ENCODE results near the gene TFPI2. TPM values are rescaled to one million over a fixed set of nuclear protein-coding genes. Genes with fewer than 3 reads are reported as not detected.

Gene TFPI2
- total RNA-seq, 1 donor from 2014 or later: 0.74 TPM

- no peak for DNase-seq (ENCODE audit: extremely low spot score in 2 of 2)
- Histone ChIP-seq H3K36me3 (peaks cover 0 to 3% of the 10 kb centered on the region in 2 donors), H3K4me3 (no peak overlapping the region), H3K4me1 (peaks cover 3% of the 10 kb centered on the region), H3K27ac (no peak overlapping the region), H3K9me3 (no peaks in the 10 kb centered on the region), H3K27me3 (no peaks in the 10 kb centered on the region)
- intact Hi-C loops (cut with DNase I): no loop called here
- TF ChIP-seq CTCF (IDR thresholded peaks at IDR 0.05): no peak
- TF ChIP-seq POLR2AphosphoS5 (IDR thresholded peaks at IDR 0.05; ENCODE audit: insufficient read depth in 1 of 2, low read depth in 1 of 2): no peak
- TF ChIP-seq POLR2A (IDR thresholded peaks at IDR 0.05): no peak
Measured at GRCh38 chr7:93931655-93932054, 41.1 kb upstream of the TFPI2 start.

- no peak for TF ChIP-seq POLR2A (IDR thresholded peaks at IDR 0.05)
- TF ChIP-seq POLR2AphosphoS5 (IDR thresholded peaks at IDR 0.05; ENCODE audit: insufficient read depth in 1 of 2, low read depth in 1 of 2): no peak
- no peak for TF ChIP-seq CTCF (IDR thresholded peaks at IDR 0.05)
- Histone ChIP-seq H3K36me3 (peaks cover 0 to 4% of the 10 kb centered on the region in 2 donors), H3K27me3 (no peaks in the 10 kb centered on the region), H3K27ac (peak overlapping the region; percentile 28), H3K9me3 (no peaks in the 10 kb centered on the region), H3K4me1 (peaks cover 3% of the 10 kb centered on the region), H3K4me3 (no peak overlapping the region)
- DNase-seq (ENCODE audit: extremely low spot score in 2 of 2): no peak
- intact Hi-C loops (cut with DNase I): no loop called here
Measured at GRCh38 chr7:93927585-93927984, 37.0 kb upstream of the TFPI2 start.

GRCh38 chr7:93926800-93927199 lies 36.2 kb upstream of the TFPI2 start:
- Histone ChIP-seq H3K4me1 (peaks cover 3% of the 10 kb centered on the region), H3K9me3 (no peaks in the 10 kb centered on the region), H3K4me3 (no peak overlapping the region), H3K36me3 (peaks cover 0 to 4% of the 10 kb centered on the region in 2 donors), H3K27me3 (no peaks in the 10 kb centered on the region), H3K27ac (peak overlapping the region; percentile 28)
- TF ChIP-seq POLR2AphosphoS5 (IDR thresholded peaks at IDR 0.05; ENCODE audit: insufficient read depth in 1 of 2, low read depth in 1 of 2): no peak
- no peak for TF ChIP-seq POLR2A (IDR thresholded peaks at IDR 0.05)
- no peak for TF ChIP-seq CTCF (IDR thresholded peaks at IDR 0.05)
- intact Hi-C loops (cut with DNase I): no loop called here
- DNase-seq (ENCODE audit: extremely low spot score in 2 of 2): no peak

- Histone ChIP-seq H3K4me3 (peak overlapping the region; percentile 49 to 69), H3K27ac (peak overlapping the region; percentile 86), H3K9me3 (no peaks in the 10 kb centered on the region), H3K4me1 (peaks cover 3% of the 10 kb centered on the region), H3K36me3 (peaks cover 0 to 4% of the 10 kb centered on the region in 2 donors), H3K27me3 (no peaks in the 10 kb centered on the region)
- no peak for TF ChIP-seq POLR2A (IDR thresholded peaks at IDR 0.05)
- no peak for TF ChIP-seq POLR2AphosphoS5 (IDR thresholded peaks at IDR 0.05; ENCODE audit: insufficient read depth in 1 of 2, low read depth in 1 of 2)
- no peak for TF ChIP-seq CTCF (IDR thresholded peaks at IDR 0.05)
- DNase-seq (ENCODE audit: extremely low spot score in 2 of 2): no peak
- intact Hi-C loops (cut with DNase I): no loop called here
Measured at GRCh38 chr7:93923942-93924341, 33.4 kb upstream of the TFPI2 start.

- DNase-seq (ENCODE audit: extremely low spot score in 2 of 2): no peak
- Histone ChIP-seq H3K9me3 (no peaks in the 10 kb centered on the region), H3K4me3 (peak overlapping the region; percentile 49 to 69), H3K36me3 (peaks cover 0 to 4% of the 10 kb centered on the region in 2 donors), H3K27ac (peak overlapping the region; percentile 86), H3K4me1 (peaks cover 3% of the 10 kb centered on the region), H3K27me3 (no peaks in the 10 kb centered on the region)
- intact Hi-C loops (cut with DNase I): no loop called here
- no peak for TF ChIP-seq POLR2A (IDR thresholded peaks at IDR 0.05)
- no peak for TF ChIP-seq CTCF (IDR thresholded peaks at IDR 0.05)
Measured at GRCh38 chr7:93923296-93923695, 32.7 kb upstream of the TFPI2 start.
